ENCODE measurements around the gene HNF1B.
A peak's percentile ranks its signal among the peaks of the same experiment; 100 is the strongest.
"Not testable (repeated sequence)": the region's sequence is repeated elsewhere in the genome, so short reads cannot be mapped to it uniquely, and the experiment has no call there.

The HNF1B gene, protein sequence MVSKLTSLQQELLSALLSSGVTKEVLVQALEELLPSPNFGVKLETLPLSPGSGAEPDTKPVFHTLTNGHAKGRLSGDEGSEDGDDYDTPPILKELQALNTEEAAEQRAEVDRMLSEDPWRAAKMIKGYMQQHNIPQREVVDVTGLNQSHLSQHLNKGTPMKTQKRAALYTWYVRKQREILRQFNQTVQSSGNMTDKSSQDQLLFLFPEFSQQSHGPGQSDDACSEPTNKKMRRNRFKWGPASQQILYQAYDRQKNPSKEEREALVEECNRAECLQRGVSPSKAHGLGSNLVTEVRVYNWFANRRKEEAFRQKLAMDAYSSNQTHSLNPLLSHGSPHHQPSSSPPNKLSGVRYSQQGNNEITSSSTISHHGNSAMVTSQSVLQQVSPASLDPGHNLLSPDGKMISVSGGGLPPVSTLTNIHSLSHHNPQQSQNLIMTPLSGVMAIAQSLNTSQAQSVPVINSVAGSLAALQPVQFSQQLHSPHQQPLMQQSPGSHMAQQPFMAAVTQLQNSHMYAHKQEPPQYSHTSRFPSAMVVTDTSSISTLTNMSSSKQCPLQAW

DNA sequence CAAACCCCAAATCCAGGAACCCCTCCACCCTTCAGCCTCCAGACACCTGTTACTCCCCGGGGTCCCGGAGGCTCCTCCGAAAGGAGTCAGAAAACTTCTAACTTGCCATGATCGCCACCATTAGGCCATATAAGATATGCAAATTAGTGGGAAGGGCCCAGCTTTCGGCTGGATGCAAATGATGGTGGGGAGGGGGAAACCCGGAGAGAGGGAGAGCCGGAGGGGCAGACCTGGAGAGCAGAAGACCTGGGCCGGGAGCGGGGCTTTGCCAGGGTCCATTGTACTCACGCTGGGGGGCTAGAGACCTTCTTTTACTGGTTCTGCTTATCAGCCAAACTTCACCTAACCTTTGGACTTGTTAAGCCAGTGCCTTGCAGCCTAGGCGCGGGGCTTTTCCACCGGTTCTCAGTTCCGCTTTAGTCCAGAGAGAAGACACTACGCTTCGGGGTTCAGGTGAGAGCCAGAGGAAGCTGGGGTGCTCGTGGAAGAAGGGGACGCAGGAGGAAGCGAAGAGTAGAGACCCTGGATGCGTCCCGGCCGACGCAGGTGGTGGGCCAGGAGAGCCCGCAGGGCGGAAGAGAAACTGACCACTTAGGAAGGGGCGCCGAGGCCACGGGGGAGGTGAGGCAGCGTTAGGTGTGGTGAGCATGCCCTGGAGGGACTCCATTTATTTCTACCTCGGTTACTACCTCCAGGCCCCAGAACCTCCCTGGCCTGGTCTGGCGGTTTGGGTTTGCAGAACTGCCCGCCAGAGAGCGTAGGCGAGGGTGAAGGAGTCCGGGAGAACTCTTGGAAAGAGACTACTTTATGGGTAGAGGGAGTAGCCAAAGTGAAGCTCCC, at the start of gene HNF1B:
Gene HNF1B (minus strand): TSS at position 99 of the 840 bp plus-strand sequence. CDS start 175 bp downstream, outside the sequence.
- DNase-seq, result no peak

DNA sequence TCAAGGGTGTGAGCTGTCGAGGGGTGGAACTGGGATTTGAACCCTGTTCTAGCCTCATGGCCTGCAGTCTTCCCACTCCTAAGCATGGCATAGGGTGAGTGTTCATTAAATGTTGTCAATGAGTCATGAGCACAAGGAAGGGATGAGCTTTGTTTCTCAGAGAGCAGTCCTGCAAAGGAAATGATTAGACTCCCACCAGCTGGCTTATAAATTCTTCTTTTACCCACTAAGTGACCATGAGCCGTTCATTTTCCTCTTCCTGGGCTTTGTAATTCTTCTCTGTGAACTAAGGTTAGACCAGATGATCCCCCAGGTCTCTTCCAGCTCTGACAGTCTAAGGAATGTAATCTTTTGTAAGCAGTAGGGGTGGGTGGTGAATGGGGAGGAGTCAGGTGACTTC, 47.9 kb upstream of the HNF1B start:
- DNase-seq, result no peak

DNA sequence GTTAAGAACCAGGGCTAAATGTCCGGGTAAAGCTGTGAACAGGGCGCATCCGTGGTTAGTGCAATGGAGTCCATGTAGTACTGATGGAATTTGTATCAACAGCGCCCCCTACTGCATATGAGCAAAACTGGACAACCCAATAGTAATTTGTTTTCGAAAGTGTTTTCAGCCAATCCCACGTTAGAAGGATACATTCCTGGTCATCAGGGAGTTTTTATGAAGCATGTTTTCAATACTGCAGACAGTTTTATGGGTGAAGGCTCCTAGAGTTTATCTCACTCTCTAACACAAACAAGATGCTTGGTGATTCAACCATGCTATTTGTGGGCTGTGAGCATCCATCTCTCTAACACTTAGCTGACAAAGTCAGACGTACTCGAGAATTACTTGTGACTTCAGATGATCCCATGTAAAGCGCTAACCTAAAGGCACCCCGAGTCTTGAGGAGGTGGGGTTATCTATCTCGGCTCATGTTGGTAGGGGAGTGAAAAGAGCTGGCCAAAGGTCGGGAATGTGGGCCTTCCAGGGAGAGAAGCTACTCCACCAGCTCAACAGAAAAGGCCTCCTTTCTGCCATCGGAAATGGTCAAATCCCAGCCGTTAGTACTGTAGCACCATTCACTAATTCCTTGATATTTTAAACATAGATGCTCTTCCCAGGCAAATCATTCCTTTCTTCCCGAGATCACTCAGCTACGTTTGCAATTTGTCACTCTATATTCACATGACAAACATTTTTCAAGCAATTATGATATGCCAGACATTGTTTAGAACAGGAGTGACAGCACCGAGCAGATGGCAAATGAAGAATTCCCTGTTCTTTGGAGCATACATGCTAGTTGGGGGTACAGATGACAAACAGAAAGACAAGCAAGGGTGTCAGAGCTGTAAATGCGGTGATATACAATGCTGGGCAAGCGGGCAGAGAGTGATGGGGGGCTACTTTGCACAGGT, 46.9 kb upstream of the HNF1B start:
- peak; percentile 50 for DNase-seq

DNA sequence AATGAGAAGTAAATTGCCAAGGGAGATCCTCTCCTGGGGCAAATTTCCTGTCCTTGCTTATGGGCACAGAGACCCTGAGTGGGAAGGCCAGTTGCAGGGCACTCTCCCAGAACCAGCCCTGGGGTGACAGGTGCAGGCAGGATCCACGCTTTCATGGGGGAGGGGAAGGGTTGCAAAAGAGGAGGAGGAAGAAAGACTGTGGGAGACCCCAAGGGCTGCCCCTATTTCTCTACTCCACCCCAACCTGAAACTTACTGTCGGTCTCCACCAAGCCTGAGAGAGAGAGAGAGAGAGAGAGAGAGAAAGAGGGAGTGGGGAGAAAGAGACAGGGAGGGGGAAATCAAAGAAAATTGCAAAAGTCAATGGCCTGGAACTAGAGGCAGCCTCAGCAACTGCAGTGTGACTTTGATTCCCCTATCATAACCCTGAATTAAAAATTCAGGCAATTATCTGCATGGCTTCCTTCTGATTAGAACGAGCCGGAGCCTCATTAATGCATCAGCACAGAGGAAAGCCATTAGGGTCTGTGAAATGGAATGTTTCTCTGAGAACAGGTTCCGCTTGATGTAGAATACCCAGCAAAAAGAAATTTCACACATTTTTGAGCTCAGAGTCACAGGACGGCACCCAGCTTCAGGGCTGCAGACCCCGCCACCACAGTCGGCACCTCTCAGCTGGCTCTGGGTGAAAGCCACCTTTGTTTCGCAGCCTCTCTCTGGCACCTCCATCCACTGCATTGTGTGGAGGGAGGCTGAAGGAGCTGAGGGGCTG, 45.1 kb upstream of the HNF1B start:
- DNase-seq, result no peak

DNA sequence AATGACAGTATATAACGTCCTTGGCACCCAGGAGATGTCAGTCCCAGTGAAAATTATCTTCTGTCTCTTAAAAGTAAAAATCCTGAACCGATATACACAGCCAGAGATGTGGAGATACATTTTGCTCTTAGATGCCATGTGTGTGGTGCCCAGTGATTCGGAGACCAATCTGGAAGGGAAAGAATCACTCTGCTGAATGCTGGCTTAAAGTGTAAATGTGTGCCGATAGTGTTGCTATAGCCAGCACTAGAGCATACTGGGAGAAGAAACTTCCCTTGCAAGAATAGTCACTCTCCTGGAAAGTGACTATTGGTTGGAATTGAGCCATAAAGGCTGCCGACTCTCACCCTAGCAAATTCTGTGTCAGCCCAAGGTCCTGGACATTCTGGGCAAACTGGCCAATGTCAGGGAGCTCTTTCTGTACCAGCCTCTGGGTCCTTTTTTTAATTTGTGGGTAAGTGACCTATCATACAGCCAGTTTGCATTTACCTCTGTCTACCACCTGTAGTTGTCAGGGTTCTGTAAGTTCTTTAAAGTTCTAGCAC, 44.2 kb upstream of the HNF1B start:
- DNase-seq, result no peak

GRCh38 chr17:37788526-37788925, 43.7 kb upstream of the HNF1B start:
- DNase-seq, result no peak

DNA sequence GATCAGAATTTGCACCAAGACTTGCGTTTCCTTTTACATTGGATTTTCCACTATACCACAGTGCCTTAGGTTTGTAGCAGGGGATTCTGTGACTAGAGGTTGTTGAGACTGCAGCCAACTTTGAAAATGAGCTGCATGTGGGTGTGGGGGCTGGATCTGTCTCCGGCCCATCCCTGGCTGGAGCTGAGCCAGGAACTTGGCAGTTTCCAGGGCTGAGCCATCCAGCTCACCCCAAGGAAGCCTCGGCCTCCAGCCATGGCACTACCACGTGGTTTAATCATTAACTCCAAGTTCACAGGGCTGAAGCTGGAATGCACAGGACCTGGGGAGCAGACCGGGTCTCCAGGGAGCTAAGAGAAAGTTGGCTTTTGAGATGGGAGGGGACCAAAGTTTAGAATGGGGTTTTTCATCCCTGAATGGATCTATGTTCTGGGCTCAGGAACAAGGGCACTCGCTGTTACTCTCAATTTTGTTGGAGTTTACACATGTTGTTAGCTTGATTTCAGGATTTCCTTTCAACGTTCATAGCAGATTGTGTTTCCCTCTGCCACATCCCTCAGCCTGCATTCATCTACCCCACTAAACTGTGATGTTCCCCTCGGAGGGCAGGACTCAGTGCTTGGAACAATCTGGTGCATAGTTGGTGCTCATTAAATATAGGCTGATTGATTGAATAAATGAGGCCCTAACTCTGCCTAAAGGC, 42.3 kb upstream of the HNF1B start:
- DNase-seq, result no peak

- no peak for DNase-seq
Measured at GRCh38 chr17:37786481-37786880, 41.6 kb upstream of the HNF1B start.

GRCh38 chr17:37782460-37782859, 37.6 kb upstream of the HNF1B start:
- DNase-seq, result not testable (repeated sequence)

DNA sequence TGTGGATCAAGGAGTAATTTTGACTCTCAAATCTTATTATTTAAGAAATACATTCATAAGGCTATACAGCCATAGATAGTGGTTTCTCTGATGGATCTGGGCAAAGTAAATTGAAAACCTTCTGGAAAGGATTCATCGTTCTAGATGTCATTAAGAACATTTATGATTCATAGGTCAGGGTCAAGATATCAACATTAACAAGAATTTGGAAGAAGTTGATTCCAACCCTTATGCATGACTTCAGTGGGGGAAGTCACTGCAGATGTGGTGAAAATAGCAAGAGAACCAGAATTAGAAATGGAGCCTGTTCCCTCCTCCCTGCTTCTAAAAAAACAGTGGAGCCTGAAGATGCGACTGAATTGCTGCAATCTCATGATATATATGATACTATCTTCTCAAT, 36.6 kb upstream of the HNF1B start:
- DNase-seq, result no peak

GRCh38 chr17:37779554-37779953, 34.7 kb upstream of the HNF1B start:
- DNase-seq, result no peak

DNA sequence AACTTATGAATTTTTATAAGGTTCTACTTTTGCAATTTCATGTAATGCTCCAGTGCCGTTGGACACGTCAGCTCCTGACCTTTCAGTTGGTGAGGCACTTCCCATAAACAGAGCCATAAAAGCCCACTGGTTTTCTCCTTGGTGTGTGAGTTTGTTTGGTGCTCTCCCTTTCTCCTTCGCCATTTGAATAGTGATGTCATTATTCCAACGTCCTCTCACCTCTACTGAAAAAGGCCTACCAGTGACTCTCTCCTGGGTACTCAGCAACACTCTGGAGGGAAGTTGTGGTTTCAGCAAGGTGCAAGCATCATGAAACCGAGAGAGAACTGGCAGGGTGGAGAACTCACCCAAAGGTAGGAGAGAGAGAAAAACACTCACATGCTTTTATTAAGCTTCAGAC, 29.6 kb upstream of the HNF1B start:
- peak; percentile 69 for DNase-seq

- DNase-seq, result no peak
Measured at GRCh38 chr17:37772982-37773381, 28.1 kb upstream of the HNF1B start.

DNA sequence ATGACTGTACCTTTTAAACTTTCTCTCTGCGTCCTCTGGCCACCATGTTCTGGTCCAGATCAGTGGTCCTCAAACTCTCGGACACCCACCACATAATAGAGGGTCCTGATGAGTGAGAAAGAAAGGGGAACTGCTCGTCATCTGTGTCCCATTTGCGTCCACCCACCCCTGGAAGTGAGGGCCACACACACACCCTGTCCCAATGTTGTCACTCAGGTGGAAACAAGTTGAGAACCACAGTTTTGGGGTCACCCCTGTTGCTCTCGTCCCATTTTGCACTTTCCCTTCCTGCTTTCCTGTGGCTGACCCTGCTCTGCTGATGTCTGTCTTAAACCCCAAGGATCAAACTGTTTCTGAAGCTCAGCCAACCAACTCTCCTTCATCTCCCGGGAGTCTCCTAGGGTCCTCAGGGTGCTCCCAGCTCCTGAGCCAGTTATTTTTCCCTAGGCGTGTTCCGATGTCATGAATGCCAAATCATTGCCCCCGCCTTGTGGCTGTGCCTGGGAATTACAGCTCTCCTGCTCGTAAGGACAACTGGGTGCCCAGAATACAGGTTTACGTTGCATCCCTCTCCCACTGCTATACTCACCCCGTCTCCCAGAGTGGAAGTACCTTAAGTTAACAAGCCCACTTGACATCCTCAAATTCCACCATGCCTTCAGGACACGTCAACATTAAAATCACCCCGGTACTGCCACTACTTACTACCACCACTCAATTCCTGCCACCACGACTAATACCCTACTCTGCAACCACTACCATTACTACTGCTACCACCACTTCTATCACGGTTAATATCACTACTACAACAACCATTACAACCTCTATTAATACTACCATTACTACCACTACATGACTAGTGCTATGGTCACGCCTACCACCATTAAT, 26.0 kb upstream of the HNF1B start:
- peak; percentile 16 for DNase-seq

DNA sequence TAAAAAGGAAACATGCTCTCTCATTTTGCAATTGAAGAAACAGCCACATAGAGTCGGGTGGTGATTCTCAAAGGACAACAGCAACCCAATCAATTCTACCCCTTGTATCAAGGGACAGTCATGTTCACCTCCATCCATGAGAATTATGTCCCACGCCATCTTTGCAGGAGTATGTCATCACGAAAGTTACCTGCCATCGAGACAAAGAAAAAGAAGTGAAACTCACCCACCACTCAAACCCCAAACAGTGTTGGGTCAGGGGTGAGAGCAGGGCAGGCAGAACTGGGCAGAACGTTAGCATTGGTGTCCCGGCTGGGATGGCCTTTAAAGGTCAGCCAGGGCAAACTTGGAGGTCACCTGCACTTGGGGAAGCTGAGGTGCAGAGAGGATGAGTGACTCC, 24.2 kb upstream of the HNF1B start:
- DNase-seq, result no peak

DNA sequence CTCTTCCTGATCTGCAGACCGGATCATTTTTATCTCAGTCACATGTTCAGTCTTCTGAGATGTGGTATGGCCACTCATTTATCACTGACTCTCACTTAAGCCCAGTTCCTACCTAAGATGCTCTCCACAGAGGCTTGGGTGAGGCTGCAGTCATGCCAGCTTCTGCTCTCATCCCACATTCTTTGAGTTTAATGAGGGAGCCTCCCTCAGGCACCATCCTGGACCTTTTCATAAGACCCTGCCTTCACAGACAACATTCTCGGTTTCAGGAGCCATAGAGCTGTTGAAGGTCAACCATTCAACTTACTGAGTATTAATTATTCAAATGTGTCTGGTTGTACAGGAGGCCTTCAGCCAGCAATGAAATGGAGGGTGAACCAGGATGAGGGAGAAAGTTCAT, 23.6 kb upstream of the HNF1B start:
- no peak for DNase-seq

DNA sequence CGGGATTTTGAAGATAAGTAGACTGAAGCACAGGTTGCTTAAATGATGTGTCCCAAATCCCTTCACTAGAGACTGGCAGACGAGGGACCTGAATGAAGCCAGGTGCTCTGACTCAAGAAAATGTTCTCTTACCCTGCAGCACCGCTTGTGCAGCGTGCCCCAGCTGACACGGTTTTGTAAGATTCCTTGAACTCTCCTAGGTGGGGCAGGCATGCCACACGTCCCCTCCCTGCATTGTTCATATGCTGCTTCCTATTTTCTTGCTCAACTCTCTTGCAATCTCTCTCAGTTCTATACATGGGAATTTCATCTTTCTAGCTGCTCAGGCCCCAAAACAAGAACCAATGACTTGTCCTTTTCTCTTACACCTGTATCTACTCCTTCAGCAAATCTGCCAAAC, 22.1 kb upstream of the HNF1B start:
- no peak for DNase-seq

- DNase-seq, result no peak
Measured at GRCh38 chr17:37764383-37764782, 19.5 kb upstream of the HNF1B start.

GRCh38 chr17:37762666-37763065, 17.8 kb upstream of the HNF1B start:
- DNase-seq, result no peak

- DNase-seq, result no peak
Measured at GRCh38 chr17:37761961-37762360, 17.1 kb upstream of the HNF1B start.

All from stimulated activated CD4-positive, alpha-beta T cell treated with anti-CD3 and anti-CD28 coated beads, Interleukin-1b, Interleukin-23, amount 100 ng/mL, for 48 hours (primary cell).